Measurements from ENCODE around the gene TMCO4.
"Not testable (repeated sequence)": the region's sequence is repeated elsewhere in the genome, so short reads cannot be mapped to it uniquely, and the experiment has no call there.

Gene TMCO4

GRCh38 chr1:19812875-19813642, 13.3 kb upstream of the TMCO4 start:
- no peak for DNase-seq (ENCODE audit: low read depth)

GRCh38 chr1:19811206-19811851, 11.6 kb upstream of the TMCO4 start:
- peak; percentile 14 for DNase-seq (ENCODE audit: low read depth)

DNA sequence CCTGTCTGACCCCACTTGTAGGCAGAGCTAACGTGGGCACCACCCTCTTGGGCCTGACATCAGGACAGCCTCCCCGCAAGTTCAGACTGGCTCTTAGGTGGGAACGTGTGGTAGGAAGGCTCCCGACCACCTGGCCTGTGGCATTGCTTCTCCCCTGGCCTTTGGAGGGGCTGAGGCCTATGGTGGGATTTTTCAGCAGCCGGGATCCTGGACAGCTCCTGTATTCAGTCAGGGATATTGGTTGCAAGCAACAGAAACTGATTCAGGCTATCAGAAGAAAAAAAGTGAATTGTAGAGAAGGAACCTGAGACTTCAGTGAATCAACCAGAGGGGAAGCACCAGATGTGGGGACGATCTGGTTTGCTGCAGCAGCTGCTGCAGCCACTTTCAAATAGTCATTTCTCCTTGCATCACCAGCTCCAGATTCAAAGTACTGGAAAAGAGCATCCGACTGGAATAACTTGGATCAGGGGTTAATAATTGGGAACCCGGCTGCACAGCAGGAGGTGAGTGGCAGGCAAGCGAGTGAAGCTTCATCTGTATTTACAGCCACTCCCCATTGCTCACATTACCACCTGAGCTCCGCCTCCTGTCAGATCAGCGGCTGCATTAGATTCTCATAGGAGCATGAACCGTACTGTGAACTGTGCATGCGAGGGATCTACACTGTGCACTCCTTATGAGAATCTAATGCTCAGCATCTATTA, 9.5 kb upstream of the TMCO4 start:
- DNase-seq (ENCODE audit: low read depth): no peak

DNA sequence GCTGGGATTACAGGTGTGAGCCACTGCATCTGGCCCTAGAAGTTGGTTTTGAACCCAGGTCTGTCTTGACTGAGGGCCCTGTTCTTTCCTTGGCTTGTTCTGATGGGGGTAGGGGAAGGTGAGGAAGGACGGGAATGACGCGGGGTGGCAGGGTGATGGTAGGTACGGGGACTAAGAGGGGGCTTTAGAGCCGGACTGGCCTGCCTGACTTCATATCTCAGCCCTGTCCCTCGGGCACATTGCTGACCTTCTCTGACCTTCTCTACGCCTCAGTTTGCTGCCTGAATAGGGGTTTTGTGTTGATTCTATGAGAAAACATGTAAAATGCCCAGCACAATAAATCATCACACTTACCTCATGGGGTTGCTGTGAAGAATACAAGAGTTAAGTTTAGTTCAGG, 8.6 kb upstream of the TMCO4 start:
- DNase-seq (ENCODE audit: low read depth): no peak

DNA sequence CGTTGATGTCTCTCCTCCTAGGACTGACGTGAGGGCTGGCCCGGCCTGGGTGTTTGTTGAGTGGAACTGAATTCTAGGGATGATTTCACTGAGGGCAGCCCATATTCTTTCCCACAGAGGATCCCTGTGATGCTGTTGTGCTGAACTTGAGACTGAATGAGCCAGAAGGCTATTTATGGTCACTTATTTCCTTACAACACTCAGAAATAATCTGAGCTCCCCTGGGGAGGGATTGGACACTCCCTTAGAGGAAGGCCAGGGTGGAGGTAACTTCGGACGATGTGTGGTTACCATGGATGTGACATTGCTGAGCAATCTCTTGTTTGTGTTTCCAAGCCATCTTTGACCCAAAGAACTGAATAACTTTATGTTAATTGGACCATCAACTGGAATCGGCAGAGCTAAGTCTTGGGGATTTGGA, 5.1 kb upstream of the TMCO4 start:
- no peak for DNase-seq (ENCODE audit: low read depth)

GRCh38 chr1:19802269-19802668, 2.6 kb upstream of the TMCO4 start:
- DNase-seq (ENCODE audit: low read depth): no peak

GRCh38 chr1:19800076-19800804, 524 bp upstream of the TMCO4 start:
- DNase-seq (ENCODE audit: low read depth): peak; percentile 15

DNA sequence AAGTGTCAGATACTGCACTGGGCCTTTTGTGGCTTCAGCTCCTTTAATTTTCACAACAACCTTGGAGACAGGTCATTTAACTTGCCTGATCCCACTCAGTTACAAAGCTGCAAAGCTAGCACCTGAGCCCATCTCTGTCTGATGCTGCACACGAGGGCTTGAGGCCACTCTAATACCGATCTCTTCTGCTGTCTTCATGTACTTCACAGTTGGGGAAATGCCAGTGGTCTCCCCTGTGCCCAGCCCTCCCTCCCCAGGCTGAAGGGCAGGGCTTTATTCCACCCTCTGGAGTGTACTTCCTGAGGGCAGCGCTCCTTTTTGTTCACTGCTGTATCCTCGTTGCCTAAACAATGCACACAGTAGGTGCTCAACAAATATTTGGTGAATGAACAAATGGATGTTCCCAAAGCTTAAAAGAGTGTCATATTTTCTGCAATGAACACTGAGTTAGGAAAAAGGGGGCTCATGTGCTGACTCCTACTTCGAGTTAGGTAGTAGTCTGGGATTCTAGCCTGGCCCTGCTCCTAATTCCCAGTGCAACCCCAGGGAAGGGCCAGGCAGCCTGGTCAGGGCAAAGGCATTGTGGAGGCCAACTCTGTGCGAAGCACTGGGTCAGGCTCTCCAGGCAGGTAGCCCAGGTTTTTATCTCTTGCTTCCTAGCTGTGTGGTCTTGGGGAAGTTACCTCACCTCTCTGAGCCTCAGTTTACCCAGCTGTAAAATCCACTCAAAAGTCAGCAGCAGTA, 1.1 kb downstream of the TMCO4 start:
- DNase-seq (ENCODE audit: low read depth): no peak

GRCh38 chr1:19797827-19798226, 1.9 kb downstream of the TMCO4 start:
- DNase-seq (ENCODE audit: low read depth): no peak

DNA sequence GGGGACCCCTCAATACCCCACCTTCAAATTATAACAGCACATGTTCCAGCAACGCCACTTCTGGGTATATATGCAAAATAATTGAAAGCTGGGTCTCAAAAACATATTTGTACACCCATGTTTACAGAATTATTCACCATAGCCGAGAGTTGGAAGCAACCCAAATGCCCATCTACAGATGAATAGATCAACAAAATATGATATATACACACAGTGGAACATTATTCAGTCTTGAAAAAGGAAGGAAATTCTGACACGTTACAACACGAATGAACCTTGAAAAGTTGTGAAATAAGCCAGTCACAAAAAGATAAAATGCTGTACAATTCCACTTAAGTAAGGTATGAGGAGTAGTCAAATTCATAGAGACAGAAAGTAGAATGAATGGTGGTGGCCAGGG, 5.1 kb downstream of the TMCO4 start:
- no peak for DNase-seq (ENCODE audit: low read depth)

DNA sequence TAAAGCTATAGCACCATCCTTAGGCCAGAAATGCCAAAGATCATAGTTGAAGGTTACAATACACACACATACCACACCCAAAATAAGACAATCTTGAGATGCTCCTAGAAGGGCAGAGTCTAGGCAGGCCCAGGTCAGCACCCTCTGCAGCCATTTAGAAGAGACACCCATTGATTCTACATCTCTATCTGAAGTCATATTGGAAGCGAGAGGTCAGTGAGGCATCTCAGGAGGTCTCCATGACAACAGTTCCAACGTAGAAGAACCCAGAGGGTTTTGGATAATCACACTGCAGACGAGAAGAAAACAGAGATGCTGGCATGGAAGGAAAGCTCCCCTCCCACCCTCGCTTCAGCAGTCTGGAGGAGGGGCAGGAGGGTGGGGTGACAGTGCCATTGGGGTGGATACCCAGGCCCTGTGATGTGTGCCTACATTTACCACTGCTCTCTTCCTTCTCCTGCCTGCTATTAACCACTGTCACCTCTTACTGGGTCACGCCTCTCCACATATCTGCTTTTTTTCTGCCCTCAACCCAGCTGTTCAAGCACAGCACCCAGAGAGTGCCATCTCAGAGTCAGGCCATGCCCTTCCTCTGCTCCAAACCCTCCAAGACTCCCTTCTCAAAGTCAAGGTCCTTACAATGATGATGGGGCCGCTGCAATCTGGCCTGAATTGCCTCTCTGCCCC, 6.2 kb downstream of the TMCO4 start:
- no peak for DNase-seq (ENCODE audit: low read depth)

DNA sequence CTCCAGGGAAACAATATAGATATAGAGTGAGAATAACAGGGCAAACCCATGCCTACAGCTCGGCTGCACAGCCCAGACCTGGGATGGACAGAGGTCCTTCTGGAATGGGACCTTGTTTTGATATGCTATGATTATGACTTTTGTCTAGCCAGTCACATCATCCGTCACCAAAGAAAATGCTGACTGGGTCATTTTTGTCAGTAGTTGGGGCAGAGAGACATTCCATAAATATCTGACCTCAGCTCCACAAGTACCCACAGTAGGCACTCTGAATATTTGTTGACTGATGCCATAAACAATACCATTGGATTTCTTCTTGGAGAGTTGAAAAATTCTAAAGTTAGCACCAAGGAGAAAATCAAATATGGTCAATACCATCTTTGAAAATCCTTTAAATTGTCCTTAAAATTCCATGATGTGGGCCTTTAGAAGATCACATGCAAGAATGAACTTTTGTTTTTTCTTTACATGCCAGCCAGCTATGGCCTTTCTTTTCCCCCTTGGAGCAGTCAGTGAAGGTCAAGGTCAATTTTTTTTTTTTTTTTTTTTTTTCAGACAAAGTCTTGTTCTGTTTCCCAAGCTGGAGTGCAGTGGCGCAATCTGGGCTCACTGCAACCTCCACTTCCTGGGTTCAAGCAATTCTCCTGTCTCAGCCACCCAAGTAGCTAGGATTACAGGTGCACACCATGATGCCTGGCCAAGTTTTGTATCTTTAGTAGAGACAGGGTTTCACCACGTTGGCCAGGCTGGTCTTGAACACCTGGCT, 7.3 kb downstream of the TMCO4 start:
- no peak for DNase-seq (ENCODE audit: low read depth)

DNA sequence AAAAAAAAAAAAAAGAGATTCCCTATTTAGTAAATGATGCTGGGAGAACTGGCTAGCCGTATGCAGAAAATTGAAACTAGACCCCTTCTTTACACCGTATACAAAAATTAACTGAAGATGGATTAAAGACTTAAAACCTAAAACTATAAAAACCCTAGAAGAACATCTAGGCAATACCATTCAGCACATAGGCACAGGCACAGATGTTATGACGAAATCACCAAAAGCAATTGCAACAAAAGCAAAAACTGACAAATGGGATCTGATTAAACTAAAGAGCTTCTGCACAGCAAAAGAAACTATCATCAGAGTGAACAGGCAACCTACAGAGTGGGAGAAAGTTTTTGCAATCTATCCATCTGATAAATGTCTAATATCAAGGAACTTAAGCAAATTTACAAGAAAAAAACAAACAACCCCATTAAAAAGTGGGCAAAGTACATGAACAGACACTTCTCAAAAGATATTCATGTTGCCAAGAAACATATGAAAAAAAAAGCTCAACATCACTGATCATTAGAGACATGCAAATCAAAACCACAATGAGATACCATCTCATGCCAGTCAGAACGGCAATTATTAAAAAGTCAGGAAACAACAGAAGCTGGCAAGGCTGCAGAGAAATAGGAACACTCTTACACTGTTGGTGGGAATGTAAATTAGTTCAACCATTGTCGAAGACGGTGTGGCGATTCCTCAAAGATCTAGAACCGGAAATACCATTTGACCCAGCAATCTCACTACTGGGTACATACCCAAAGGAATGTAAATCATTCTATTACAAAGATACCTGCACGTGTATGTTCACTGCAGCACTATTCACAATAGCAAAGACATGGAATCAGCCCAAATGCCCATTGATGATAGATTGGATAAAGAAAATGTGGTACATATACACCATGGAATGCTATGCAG, 9.4 kb downstream of the TMCO4 start:
- not testable (repeated sequence) for DNase-seq (ENCODE audit: low read depth)

GRCh38 chr1:19786988-19787423, 12.7 kb downstream of the TMCO4 start:
- DNase-seq (ENCODE audit: low read depth): no peak

DNA sequence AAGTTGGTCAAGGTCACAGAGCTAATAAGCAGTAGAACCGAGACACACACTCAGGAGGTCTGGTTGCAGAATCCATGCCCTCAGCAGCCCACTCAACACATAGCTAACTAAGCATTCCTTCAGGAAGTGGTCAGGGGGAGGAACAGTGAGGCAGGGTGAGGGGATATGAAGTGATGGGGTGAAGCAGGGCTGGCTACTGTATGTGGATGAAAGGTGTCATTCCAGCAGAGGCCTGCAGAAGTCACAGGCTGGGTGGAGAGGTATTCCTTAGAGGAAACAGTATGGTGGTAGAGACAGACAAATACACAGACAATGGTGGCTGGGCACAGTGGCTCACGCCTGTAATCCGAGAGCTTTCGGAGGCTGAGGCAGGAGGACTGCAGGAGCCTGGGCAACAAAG, 14.1 kb downstream of the TMCO4 start:
- DNase-seq (ENCODE audit: low read depth): no peak

- no peak for DNase-seq (ENCODE audit: low read depth)
These were observed 19.3 kb downstream of the TMCO4 start for GRCh38 chr1:19780267-19780877.

DNA sequence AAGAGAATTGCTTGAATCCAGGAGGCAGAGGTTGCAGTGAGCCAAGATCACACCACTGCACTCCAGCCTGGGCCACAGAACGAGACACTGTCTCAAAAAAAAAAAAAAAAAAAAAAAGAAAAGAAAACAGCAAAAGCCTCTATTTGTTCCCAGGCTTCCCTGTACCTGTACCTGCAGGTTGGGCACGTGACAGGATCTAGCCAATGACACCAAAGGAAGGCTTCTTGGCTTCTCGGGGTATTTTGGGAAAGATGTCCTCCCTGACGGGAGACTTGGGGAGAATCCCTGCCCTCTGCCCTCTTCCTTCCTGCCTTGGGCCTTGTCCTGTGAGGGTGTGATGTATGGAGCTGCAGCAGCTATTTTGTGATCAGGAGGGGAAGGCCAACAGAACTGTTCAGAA, 22.8 kb downstream of the TMCO4 start:
- no peak for DNase-seq (ENCODE audit: low read depth)

GRCh38 chr1:19776287-19776686, 23.4 kb downstream of the TMCO4 start:
- no peak for DNase-seq (ENCODE audit: low read depth)

DNA sequence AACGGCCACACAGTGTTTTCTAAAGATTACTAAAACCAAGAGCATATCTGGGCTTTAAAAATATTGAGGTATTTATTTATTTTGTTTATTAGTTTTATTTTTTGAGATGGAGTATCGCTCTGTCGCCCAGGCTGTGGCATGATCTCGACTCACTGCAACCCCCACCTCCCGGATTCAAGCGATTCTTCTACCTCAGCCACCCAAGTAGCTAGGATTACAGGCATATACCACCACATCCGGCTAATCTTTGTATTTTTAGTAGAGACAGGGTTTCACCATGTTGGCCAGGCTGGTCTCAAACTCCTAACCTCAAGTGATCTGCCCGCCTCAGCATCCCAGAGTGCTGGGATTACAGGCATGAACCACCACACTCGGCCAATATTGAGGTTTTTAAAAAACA, 23.9 kb downstream of the TMCO4 start:
- DNase-seq (ENCODE audit: low read depth): no peak
